ENCODE results near the gene THAP9. TPM values are rescaled to one million over a fixed set of nuclear protein-coding genes. Genes with fewer than 3 reads are reported as not detected.

The THAP9 gene
- polyA plus RNA-seq, 1 of the 3 experiments (the other 2 are of a cell fraction), result 1.5 TPM

DNA sequence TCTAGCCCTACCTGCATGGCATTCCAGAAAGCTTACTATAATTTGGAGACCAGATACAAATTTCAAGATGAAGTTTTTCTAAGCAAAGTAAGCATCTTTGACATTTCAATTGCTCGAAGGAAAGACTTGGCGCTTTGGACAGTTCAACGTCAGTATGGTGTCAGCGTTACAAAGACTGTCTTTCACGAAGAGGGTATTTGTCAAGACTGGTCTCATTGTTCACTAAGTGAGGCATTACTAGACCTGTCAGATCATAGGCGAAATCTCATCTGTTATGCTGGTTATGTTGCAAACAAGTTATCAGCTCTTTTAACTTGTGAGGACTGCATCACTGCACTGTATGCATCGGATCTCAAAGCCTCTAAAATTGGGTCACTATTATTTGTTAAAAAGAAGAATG, 17.6 kb downstream of the THAP9 start:
- no peak overlapping the region for H3K27ac ChIP-seq (ENCODE audit: low read depth in 2 of 2, low read length in 1 of 2)
- DNase-seq, result no peak
- H3K9ac ChIP-seq, result no peak overlapping the region
- no peaks in the 10 kb centered on the region for H3K79me2 ChIP-seq (ENCODE audit: insufficient read depth)
- H3K9me2 ChIP-seq, result no peaks in the 10 kb centered on the region
- ChIA-PET POLR2A (no interaction called here), CTCF (interaction anchor here (1.8 kb wide), 1 partner anchor 9 kb away, joined by 4 read pairs; no protein-coding TSS in a partner anchor)
- H3K36me3 ChIP-seq (replicated peaks in 1 of 2; ENCODE audit: control insufficient read depth in 1 of 2, insufficient read depth in 2 of 2, low read length in 1 of 2), result peaks cover 11 to 14% of the 10 kb centered on the region in 2 experiments
- no peak overlapping the region for H3K4me3 ChIP-seq (ENCODE audit: low read depth in 2 of 2, low read length in 1 of 2)
- no peaks in the 10 kb centered on the region for H3K27me3 ChIP-seq (ENCODE audit: insufficient read depth)
- no peaks in the 10 kb centered on the region for H3K9me3 ChIP-seq
- no peak overlapping the region for H3K4me2 ChIP-seq
- H3K4me1 ChIP-seq (ENCODE audit: control insufficient read depth in 1 of 2, insufficient read depth in 2 of 2, low read depth in 1 of 2, low read length in 1 of 2), result no peaks in the 10 kb centered on the region
- H3F3A ChIP-seq (replicated peaks; ENCODE audit: insufficient read depth), result no peaks in the 10 kb centered on the region
- WGBS (ENCODE audit: low lambda C conversion rate), result 96% methylated on average over 7 of the region's 7 CpGs
- TF ChIP-seq FOSL2 (IDR thresholded peaks at IDR 0.05; ENCODE audit: borderline replicate concordance, low read depth) (no peak), SIN3A (IDR thresholded peaks at IDR 0.05; ENCODE audit: borderline replicate concordance, low read depth, low read length) (no peak), MEF2A (IDR thresholded peaks at IDR 0.05; ENCODE audit: borderline replicate concordance, low read depth) (no peak)
- TF ChIP-seq, protein P1, sequence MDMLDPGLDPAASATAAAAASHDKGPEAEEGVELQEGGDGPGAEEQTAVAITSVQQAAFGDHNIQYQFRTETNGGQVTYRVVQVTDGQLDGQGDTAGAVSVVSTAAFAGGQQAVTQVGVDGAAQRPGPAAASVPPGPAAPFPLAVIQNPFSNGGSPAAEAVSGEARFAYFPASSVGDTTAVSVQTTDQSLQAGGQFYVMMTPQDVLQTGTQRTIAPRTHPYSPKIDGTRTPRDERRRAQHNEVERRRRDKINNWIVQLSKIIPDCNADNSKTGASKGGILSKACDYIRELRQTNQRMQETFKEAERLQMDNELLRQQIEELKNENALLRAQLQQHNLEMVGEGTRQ (IDR thresholded peaks at IDR 0.05; ENCODE audit: borderline replicate concordance, low read depth, low read length), result no peak
- TF ChIP-seq, protein P2, sequence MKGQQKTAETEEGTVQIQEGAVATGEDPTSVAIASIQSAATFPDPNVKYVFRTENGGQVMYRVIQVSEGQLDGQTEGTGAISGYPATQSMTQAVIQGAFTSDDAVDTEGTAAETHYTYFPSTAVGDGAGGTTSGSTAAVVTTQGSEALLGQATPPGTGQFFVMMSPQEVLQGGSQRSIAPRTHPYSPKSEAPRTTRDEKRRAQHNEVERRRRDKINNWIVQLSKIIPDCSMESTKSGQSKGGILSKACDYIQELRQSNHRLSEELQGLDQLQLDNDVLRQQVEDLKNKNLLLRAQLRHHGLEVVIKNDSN (IDR thresholded peaks at IDR 0.05; ENCODE audit: borderline replicate concordance, low read depth), result no peak
- no peaks in the 10 kb centered on the region for H4K20me1 ChIP-seq (ENCODE audit: insufficient read depth)
- no peak overlapping the region for H2AFZ ChIP-seq (ENCODE audit: low read depth)

DNA sequence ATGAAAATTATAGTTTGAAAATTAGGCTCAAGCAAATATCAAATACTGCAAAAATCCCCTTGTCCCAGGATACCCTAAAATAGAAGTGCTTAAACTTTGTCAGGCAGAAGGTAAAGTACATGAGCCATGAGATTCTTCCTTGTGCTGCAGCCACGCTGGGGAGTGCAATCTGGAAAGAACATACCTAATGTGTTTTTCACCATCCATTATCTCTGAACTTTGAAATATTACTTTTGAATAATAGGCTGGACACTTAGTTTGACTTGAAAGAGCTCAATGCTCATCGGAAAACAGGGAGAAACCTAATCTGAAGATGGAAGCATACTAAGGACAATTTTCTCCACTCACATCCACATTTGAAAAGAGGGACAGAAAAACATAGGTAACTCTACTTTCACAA, 18.9 kb downstream of the THAP9 start:
- H3K9ac ChIP-seq, result no peak overlapping the region
- CTCF ChIA-PET, result interaction anchor here (1.8 kb wide), 1 partner anchor 10 kb away, joined by 4 read pairs; no protein-coding TSS in a partner anchor
- TF ChIP-seq JUND (IDR thresholded peaks at IDR 0.05), result no peak
- TF ChIP-seq RCOR1 (IDR thresholded peaks at IDR 0.05; ENCODE audit: low read length), result no peak
- TF ChIP-seq TEAD4 (IDR thresholded peaks at IDR 0.05; ENCODE audit: borderline replicate concordance, insufficient read depth), result no peak
- no peak for TF ChIP-seq RAD21 (IDR thresholded peaks at IDR 0.05; ENCODE audit: low read length)
- TF ChIP-seq FOXM1 (IDR thresholded peaks at IDR 0.05; ENCODE audit: low read depth), result no peak
- TF ChIP-seq, protein P3, sequence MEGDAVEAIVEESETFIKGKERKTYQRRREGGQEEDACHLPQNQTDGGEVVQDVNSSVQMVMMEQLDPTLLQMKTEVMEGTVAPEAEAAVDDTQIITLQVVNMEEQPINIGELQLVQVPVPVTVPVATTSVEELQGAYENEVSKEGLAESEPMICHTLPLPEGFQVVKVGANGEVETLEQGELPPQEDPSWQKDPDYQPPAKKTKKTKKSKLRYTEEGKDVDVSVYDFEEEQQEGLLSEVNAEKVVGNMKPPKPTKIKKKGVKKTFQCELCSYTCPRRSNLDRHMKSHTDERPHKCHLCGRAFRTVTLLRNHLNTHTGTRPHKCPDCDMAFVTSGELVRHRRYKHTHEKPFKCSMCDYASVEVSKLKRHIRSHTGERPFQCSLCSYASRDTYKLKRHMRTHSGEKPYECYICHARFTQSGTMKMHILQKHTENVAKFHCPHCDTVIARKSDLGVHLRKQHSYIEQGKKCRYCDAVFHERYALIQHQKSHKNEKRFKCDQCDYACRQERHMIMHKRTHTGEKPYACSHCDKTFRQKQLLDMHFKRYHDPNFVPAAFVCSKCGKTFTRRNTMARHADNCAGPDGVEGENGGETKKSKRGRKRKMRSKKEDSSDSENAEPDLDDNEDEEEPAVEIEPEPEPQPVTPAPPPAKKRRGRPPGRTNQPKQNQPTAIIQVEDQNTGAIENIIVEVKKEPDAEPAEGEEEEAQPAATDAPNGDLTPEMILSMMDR (IDR thresholded peaks at IDR 0.05), result no peak
- TF ChIP-seq FOSL2 (IDR thresholded peaks at IDR 0.05; ENCODE audit: borderline replicate concordance, low read depth), result no peak
- TF ChIP-seq, protein P4, sequence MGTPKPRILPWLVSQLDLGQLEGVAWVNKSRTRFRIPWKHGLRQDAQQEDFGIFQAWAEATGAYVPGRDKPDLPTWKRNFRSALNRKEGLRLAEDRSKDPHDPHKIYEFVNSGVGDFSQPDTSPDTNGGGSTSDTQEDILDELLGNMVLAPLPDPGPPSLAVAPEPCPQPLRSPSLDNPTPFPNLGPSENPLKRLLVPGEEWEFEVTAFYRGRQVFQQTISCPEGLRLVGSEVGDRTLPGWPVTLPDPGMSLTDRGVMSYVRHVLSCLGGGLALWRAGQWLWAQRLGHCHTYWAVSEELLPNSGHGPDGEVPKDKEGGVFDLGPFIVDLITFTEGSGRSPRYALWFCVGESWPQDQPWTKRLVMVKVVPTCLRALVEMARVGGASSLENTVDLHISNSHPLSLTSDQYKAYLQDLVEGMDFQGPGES (IDR thresholded peaks at IDR 0.05; ENCODE audit: low read depth, low read length), result no peak
- no peak for TF ChIP-seq ELF1 (IDR thresholded peaks at IDR 0.05)
- no peak for TF ChIP-seq EZH2phosphoT487 (IDR thresholded peaks at IDR 0.05; ENCODE audit: borderline replicate concordance, low read depth)
- no peak for TF ChIP-seq GATA2 (CRISPR knock-in tag; IDR thresholded peaks at IDR 0.05)
- H3K4me1 ChIP-seq (ENCODE audit: control insufficient read depth in 1 of 2, insufficient read depth in 2 of 2, low read depth in 1 of 2, low read length in 1 of 2), result no peaks in the 10 kb centered on the region
- H3K9me3 ChIP-seq, result no peaks in the 10 kb centered on the region
- peaks cover 11 to 15% of the 10 kb centered on the region in 2 experiments for H3K36me3 ChIP-seq (replicated peaks in 1 of 2; ENCODE audit: control insufficient read depth in 1 of 2, insufficient read depth in 2 of 2, low read length in 1 of 2)
- H2AFZ ChIP-seq (ENCODE audit: low read depth), result no peak overlapping the region
- 91% methylated on average over 2 of the region's 2 CpGs for WGBS (ENCODE audit: low lambda C conversion rate)
- POLR2A ChIA-PET, result no interaction called here
- no peak overlapping the region for H3K27ac ChIP-seq (ENCODE audit: low read depth in 2 of 2, low read length in 1 of 2)
- no peaks in the 10 kb centered on the region for H3F3A ChIP-seq (replicated peaks; ENCODE audit: insufficient read depth)
- H3K4me3 ChIP-seq (ENCODE audit: low read depth in 2 of 2, low read length in 1 of 2), result no peak overlapping the region
- H3K9me2 ChIP-seq, result no peaks in the 10 kb centered on the region
- no peaks in the 10 kb centered on the region for H3K79me2 ChIP-seq (ENCODE audit: insufficient read depth)
- no peaks in the 10 kb centered on the region for H3K27me3 ChIP-seq (ENCODE audit: insufficient read depth)
- no peak overlapping the region for H3K4me2 ChIP-seq
- DNase-seq, result no peak
- no peaks in the 10 kb centered on the region for H4K20me1 ChIP-seq (ENCODE audit: insufficient read depth)

Measured in SK-N-SH (cell line).